Measurements from ENCODE around the gene TRIM54. TPM values are rescaled to one million over a fixed set of nuclear protein-coding genes. Genes with fewer than 3 reads are reported as not detected.

TRIM54 gene, protein sequence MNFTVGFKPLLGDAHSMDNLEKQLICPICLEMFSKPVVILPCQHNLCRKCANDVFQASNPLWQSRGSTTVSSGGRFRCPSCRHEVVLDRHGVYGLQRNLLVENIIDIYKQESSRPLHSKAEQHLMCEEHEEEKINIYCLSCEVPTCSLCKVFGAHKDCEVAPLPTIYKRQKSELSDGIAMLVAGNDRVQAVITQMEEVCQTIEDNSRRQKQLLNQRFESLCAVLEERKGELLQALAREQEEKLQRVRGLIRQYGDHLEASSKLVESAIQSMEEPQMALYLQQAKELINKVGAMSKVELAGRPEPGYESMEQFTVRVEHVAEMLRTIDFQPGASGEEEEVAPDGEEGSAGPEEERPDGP
- total RNA-seq (0.42 and 0.51 TPM in 2 replicates), polyA plus RNA-seq (1.6 and 1.7 TPM in 2 replicates), polyA minus RNA-seq (0.17 and 1.0 TPM in 2 replicates), Bru-seq, nascent RNA (percentile 25 among the genes with signal in this experiment), BruChase-seq, experiment 1, labeled RNA remaining after a 6-hour chase (percentile 11 among the genes with signal in this experiment), BruChase-seq, experiment 2, labeled RNA remaining after a 2-hour chase (percentile 20 among the genes with signal in this experiment)
- polyA plus RNA-seq (2011; cell fraction: cytosol; rRNA removed), result 0.14 and 0.32 TPM in 2 replicates
- 9.9 and 21.1 TPM in 2 replicates for polyA plus RNA-seq (2011; cell fraction: nucleus; rRNA removed)
- 0.37 and 0.46 TPM in 2 replicates for polyA plus RNA-seq (2012)
- polyA minus RNA-seq (2011; cell fraction: cytosol; rRNA and poly(A)+ RNA removed), result 0.82 TPM
- 1.2 and 1.5 TPM in 2 replicates for polyA minus RNA-seq (2011; cell fraction: nucleus; rRNA and poly(A)+ RNA removed)
- long read RNA-seq, result 0 reads

DNA sequence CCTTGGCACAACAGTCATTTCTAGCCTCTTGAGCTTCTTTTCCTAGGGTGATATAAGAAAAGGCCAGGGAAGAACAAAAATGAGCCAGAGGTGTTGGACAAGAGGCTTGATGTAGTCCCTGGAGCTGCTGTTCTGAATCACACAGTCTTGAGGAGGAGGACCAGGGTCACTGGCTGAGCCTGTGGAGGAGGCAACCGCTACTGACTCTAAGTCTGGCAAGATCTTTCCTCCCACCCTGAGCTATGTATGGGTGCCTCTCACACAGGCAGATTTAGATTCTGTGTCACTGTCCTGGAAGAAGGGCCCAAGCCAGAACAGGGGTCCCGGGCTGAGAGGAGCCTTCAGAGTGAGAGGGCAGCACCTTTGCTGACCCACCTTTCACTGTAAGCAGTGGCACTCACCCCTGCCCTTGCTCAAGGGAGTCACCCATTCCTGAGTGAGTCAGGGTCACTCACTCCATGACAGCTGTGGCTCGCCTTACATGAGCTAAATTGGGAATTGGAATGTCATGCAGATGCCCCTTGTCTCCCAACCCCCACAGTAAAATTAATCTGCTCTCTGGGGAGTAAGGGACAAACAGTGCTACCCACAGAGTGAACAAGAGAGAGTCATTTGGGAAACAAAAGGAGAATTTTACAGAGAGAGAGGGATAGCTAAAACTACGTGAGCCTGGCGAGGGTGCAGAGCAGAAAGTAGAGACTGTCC, at the start of gene TRIM54:
Gene TRIM54, plus strand, starts transcription at position 575 of the 705 bp plus-strand sequence. CDS start 303 bp downstream, outside the sequence.
- ChIA-PET POLR2A (no interaction called here), CTCF (interaction anchor here (1.3 to 9.1 kb wide), 10 partner anchors 9 to 197 kb away, joined by 3 to 143 read pairs (median 42); partner anchors contain the start of genes PREB and SLC30A3)
- Histone ChIP-seq H3K9me1 (replicated peaks; ENCODE audit: control insufficient read depth, extremely low read depth, insufficient read depth, low read length) (no peaks in the 10 kb centered on the region), H3K4me3 (replicated peaks in 1 of 3; ENCODE audit: insufficient read depth in 1 of 3, low read depth in 1 of 3, low read length in 3 of 3) (no peak within 1 kb of the TSS), H3K4me2 (ENCODE audit: insufficient read depth, low read length) (no peak within 1 kb of the TSS), H3K9me3 (replicated peaks; ENCODE audit: control insufficient read depth, insufficient read depth, low read length) (no peaks in the 10 kb centered on the region), H3K27me3 (ENCODE audit: control insufficient read depth in 2 of 2, insufficient read depth in 2 of 2, low read length in 2 of 2) (no peaks in the 10 kb centered on the region), H3K79me2 (ENCODE audit: control insufficient read depth, insufficient read depth, low read length) (no peaks in the 10 kb centered on the region), H2AFZ (ENCODE audit: low read depth, low read length) (peak within 1 kb of the TSS; percentile 9), H3K27ac (ENCODE audit: insufficient read depth, low read depth, low read length) (no peak within 1 kb of the TSS), H4K20me1 (replicated peaks; ENCODE audit: control insufficient read depth, extremely low read depth, insufficient read depth, low read length) (no peaks in the 10 kb centered on the region), H3K4me1 (ENCODE audit: control insufficient read depth, extremely low read depth, insufficient read depth, low read length) (peaks cover 6% of the 10 kb centered on the region), H3K9ac (replicated peaks; ENCODE audit: extremely low read depth, insufficient read depth, low read length) (no peak within 1 kb of the TSS), H3K36me3 (ENCODE audit: control insufficient read depth in 2 of 2, extremely low read depth in 1 of 2, insufficient read depth in 2 of 2, low read length in 2 of 2) (no peaks in the 10 kb centered on the region)
- intact Hi-C loops (cut with micrococcal nuclease) (loop anchor here (10.0 kb wide), 1 partner anchor 317 kb away; no protein-coding TSS in a partner anchor), dilution Hi-C loops (cut with MboI; ENCODE audit: extremely low pct_ligation_motif_present, low sequenced_read_pairs) (no loop called here)
- TF ChIP-seq MAX (IDR thresholded peaks at IDR 0.05; ENCODE audit: insufficient read depth, insufficient read length) (no peak), FOS (IDR thresholded peaks at IDR 0.05; ENCODE audit: borderline replicate concordance, insufficient read depth, low read length) (no peak), MYC (IDR thresholded peaks at IDR 0.05; ENCODE audit: low read depth, low read length) (no peak), POLR2A (IDR thresholded peaks at IDR 0.05; ENCODE audit: low read depth, low read length) (no peak), GATA2 (IDR thresholded peaks at IDR 0.05; ENCODE audit: insufficient read depth, insufficient read length, low read depth, low read length) (no peak), POLR2AphosphoS5 (IDR thresholded peaks at IDR 0.05; ENCODE audit: insufficient read depth, low read depth, low read length) (no peak), JUN (IDR thresholded peaks at IDR 0.05; ENCODE audit: borderline replicate concordance, insufficient read depth, insufficient read length, low read depth) (no peak), EZH2 (IDR thresholded peaks at IDR 0.05; ENCODE audit: borderline replicate concordance, low read depth, low read length, severe bottlenecking) (no peak)
- TF ChIP-seq, protein P1, sequence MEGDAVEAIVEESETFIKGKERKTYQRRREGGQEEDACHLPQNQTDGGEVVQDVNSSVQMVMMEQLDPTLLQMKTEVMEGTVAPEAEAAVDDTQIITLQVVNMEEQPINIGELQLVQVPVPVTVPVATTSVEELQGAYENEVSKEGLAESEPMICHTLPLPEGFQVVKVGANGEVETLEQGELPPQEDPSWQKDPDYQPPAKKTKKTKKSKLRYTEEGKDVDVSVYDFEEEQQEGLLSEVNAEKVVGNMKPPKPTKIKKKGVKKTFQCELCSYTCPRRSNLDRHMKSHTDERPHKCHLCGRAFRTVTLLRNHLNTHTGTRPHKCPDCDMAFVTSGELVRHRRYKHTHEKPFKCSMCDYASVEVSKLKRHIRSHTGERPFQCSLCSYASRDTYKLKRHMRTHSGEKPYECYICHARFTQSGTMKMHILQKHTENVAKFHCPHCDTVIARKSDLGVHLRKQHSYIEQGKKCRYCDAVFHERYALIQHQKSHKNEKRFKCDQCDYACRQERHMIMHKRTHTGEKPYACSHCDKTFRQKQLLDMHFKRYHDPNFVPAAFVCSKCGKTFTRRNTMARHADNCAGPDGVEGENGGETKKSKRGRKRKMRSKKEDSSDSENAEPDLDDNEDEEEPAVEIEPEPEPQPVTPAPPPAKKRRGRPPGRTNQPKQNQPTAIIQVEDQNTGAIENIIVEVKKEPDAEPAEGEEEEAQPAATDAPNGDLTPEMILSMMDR (IDR thresholded peaks at IDR 0.05; ENCODE audit: extremely low read depth in 1 of 2, insufficient read depth in 1 of 2, low read depth in 1 of 2, low read length in 2 of 2), result no peak
- FAIRE-seq (no peak), DNase-seq (ENCODE audit: low read depth, low spot score) (no peak)
- BruUV-seq (replicated peaks), result no TSS peak
